ENCODE results near the gene LRP1. TPM values are rescaled to one million over a fixed set of nuclear protein-coding genes. Genes with fewer than 3 reads are reported as not detected.
A peak's percentile ranks its signal among the peaks of the same experiment; 100 is the strongest.

Gene LRP1
- total RNA-seq, 1 donor from 2014 or later: 591 TPM

- Mint-ChIP-seq H3K27ac (ENCODE audit: unreplicated experiment) (peak overlapping the region; percentile 98), H3K4me1 (ENCODE audit: unreplicated experiment) (peaks cover 82% of the 10 kb centered on the region), H3K9me3 (ENCODE audit: unreplicated experiment) (no peaks in the 10 kb centered on the region)
Observed at GRCh38 chr12:57236201-57236924, 108.1 kb downstream of the LRP1 start.

DNA sequence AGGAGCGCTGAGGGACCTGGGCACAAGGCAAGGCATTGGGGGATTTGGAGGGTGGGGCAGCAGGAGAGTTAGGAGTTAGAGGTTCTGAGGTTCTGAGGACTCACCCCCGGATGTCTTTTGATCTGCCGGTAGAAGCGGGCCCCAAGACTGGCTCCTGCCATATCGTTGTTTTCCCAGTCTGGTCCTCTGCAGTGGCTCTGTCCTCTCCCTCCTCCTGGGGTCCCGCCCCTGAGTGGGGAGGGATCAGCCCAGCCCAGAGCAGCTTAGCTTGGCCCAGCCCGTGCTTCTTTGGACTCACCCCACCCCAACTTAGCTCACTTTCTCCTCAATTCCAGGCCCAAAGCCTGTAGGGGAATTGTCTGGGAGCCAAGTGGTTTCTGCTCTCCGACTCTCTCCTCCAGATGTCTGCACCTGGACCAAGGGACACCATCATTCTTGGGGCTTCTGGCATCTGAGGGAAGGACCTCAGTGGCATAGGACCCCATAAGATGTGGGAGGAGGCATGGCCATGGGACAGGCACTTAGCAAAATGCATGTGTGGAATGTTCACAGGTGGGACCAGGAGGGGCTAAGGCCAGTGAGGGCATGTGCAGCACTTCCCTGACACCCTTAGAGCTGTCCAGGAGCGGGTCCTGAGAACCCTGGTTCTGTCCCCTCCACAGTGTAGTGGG lies 108.8 kb downstream of the LRP1 start:
- Mint-ChIP-seq H3K9me3 (ENCODE audit: unreplicated experiment) (no peaks in the 10 kb centered on the region), H3K4me3 (ENCODE audit: unreplicated experiment) (peak overlapping the region; percentile 71), H3K27me3 (ENCODE audit: unreplicated experiment) (peaks cover 2% of the 10 kb centered on the region), H3K36me3 (ENCODE audit: unreplicated experiment) (peaks cover 16% of the 10 kb centered on the region), H3K27ac (ENCODE audit: unreplicated experiment) (peak overlapping the region; percentile 98), H3K4me1 (ENCODE audit: unreplicated experiment) (peaks cover 82% of the 10 kb centered on the region)
- TF ChIP-seq, protein P1, sequence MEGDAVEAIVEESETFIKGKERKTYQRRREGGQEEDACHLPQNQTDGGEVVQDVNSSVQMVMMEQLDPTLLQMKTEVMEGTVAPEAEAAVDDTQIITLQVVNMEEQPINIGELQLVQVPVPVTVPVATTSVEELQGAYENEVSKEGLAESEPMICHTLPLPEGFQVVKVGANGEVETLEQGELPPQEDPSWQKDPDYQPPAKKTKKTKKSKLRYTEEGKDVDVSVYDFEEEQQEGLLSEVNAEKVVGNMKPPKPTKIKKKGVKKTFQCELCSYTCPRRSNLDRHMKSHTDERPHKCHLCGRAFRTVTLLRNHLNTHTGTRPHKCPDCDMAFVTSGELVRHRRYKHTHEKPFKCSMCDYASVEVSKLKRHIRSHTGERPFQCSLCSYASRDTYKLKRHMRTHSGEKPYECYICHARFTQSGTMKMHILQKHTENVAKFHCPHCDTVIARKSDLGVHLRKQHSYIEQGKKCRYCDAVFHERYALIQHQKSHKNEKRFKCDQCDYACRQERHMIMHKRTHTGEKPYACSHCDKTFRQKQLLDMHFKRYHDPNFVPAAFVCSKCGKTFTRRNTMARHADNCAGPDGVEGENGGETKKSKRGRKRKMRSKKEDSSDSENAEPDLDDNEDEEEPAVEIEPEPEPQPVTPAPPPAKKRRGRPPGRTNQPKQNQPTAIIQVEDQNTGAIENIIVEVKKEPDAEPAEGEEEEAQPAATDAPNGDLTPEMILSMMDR (IDR thresholded peaks at IDR 0.05): no peak
- DNase-seq (ENCODE audit: extremely low spot score, unreplicated experiment): no peak

More at GRCh38 chr12:57236201-57236924, 108.1 kb downstream of the LRP1 start:
- TF ChIP-seq, protein P1 (IDR thresholded peaks at IDR 0.05): no peak
- DNase-seq (ENCODE audit: extremely low spot score, unreplicated experiment): no peak
- Mint-ChIP-seq H3K36me3 (ENCODE audit: unreplicated experiment) (peaks cover 16% of the 10 kb centered on the region), H3K27me3 (ENCODE audit: unreplicated experiment) (peaks cover 2% of the 10 kb centered on the region), H3K4me3 (ENCODE audit: unreplicated experiment) (peak overlapping the region; percentile 71)

- Mint-ChIP-seq H3K4me3 (ENCODE audit: unreplicated experiment) (peak overlapping the region; percentile 71), H3K9me3 (ENCODE audit: unreplicated experiment) (no peaks in the 10 kb centered on the region), H3K27ac (ENCODE audit: unreplicated experiment) (peak overlapping the region; percentile 98), H3K27me3 (ENCODE audit: unreplicated experiment) (peaks cover 2% of the 10 kb centered on the region), H3K4me1 (ENCODE audit: unreplicated experiment) (peaks cover 82% of the 10 kb centered on the region), H3K36me3 (ENCODE audit: unreplicated experiment) (peaks cover 16% of the 10 kb centered on the region)
- DNase-seq (ENCODE audit: extremely low spot score, unreplicated experiment): no peak
- TF ChIP-seq, protein P1 (IDR thresholded peaks at IDR 0.05): no peak
Observed at GRCh38 chr12:57237596-57237931, 109.3 kb downstream of the LRP1 start.

- TF ChIP-seq, protein P1 (IDR thresholded peaks at IDR 0.05): no peak
- Mint-ChIP-seq H3K9me3 (ENCODE audit: unreplicated experiment) (no peaks in the 10 kb centered on the region), H3K27me3 (ENCODE audit: unreplicated experiment) (peaks cover 2% of the 10 kb centered on the region), H3K4me3 (ENCODE audit: unreplicated experiment) (peak overlapping the region; percentile 91), H3K27ac (ENCODE audit: unreplicated experiment) (peak overlapping the region; percentile 91), H3K36me3 (ENCODE audit: unreplicated experiment) (peaks cover 11% of the 10 kb centered on the region), H3K4me1 (ENCODE audit: unreplicated experiment) (peaks cover 84% of the 10 kb centered on the region)
- DNase-seq (ENCODE audit: extremely low spot score, unreplicated experiment): no peak
Observed at GRCh38 chr12:57237932-57238853, 109.9 kb downstream of the LRP1 start.

Data from osteocyte (in vitro differentiated cells).